Stimulated activated CD8-positive, alpha-beta memory T cell treated with anti-CD3 and anti-CD28 coated beads, Interleukin-7, amount 100 ng/mL, for 1 hour (primary cell): ENCODE measurements around the gene DPH1.
A peak's percentile ranks its signal among the peaks of the same experiment; 100 is the strongest.
"Not testable (repeated sequence)": the region's sequence is repeated elsewhere in the genome, so short reads cannot be mapped to it uniquely, and the experiment has no call there.

Source experiments
- DNase-seq, 2 donors: peaks; one replicate each; pipeline ENCODE4 v3.0.0-alpha.2; 2020; ENCODE audit warnings: low read depth in 2 of 2

DPH1 gene

GRCh38 chr17:2008332-2009126, 21.4 kb upstream of the DPH1 start:
- no peak for DNase-seq

- DNase-seq: no peak
Observed at GRCh38 chr17:2009737-2010136, 20.2 kb upstream of the DPH1 start.

GRCh38 chr17:2011411-2012371, 18.3 kb upstream of the DPH1 start:
- DNase-seq: no peak

- no peak for DNase-seq
Observed at GRCh38 chr17:2012499-2012898, 17.5 kb upstream of the DPH1 start.

- not testable (repeated sequence) for DNase-seq
Observed at GRCh38 chr17:2013220-2013993, 16.5 kb upstream of the DPH1 start.

GRCh38 chr17:2013994-2014317, 16.0 kb upstream of the DPH1 start:
- no peak for DNase-seq

GRCh38 chr17:2015314-2015713, 14.6 kb upstream of the DPH1 start:
- DNase-seq: no peak

GRCh38 chr17:2016494-2016893, 13.5 kb upstream of the DPH1 start:
- no peak for DNase-seq

- DNase-seq: no peak
Observed at GRCh38 chr17:2017274-2017941, 12.5 kb upstream of the DPH1 start.

GRCh38 chr17:2018716-2019510, 11.0 kb upstream of the DPH1 start:
- DNase-seq: no peak

GRCh38 chr17:2019723-2020122, 10.2 kb upstream of the DPH1 start:
- no peak for DNase-seq

GRCh38 chr17:2020721-2021120, 9.2 kb upstream of the DPH1 start:
- DNase-seq: no peak

- DNase-seq: no peak
Observed at GRCh38 chr17:2022647-2023240, 7.2 kb upstream of the DPH1 start.

GRCh38 chr17:2023256-2023655, 6.7 kb upstream of the DPH1 start:
- DNase-seq: no peak

GRCh38 chr17:2023692-2024571, 6.0 kb upstream of the DPH1 start:
- no peak for DNase-seq

GRCh38 chr17:2024572-2025219, 5.3 kb upstream of the DPH1 start:
- DNase-seq: no peak

GRCh38 chr17:2025220-2025621, 4.7 kb upstream of the DPH1 start, which contains the start of gene RTN4RL1:
RTN4RL1 (minus strand) TSS chr17:2025334; CDS start chr17:2024865, 469 bp downstream.
- peak; percentile 43 for DNase-seq

GRCh38 chr17:2025622-2026309, 4.2 kb upstream of the DPH1 start:
- no peak for DNase-seq
